A673 (cell line): Measurements from ENCODE around the gene TCEA3. TPM values are rescaled to one million over a fixed set of nuclear protein-coding genes. Genes with fewer than 3 reads are reported as not detected.

ENCODE experiments used
- BruUV-seq: library from RNA; stranded (reverse); fragments of 400-500 nt; replicated peaks from 2 replicates; lab custom pipeline; 2021; lab: Mats Ljungman, UMichigan
- CTCF ChIA-PET: fragments of 300-600 bp; sonication (Branson Sonifier 250); formaldehyde crosslinking; loops from one replicate; lab custom pipeline; 2022; ENCODE audit warnings: antibody characterized with exemption; lab: Charles Lee
- POLR2A ChIA-PET: fragments of 300-600 bp; sonication (Branson Sonifier 250); formaldehyde crosslinking; loops from one replicate; lab custom pipeline; 2022; ENCODE audit warnings: antibody characterized with exemption; ENCODE audit not compliant: low non-redundant PET; lab: Charles Lee
- DNase-seq: peaks from one replicate; pipeline ENCODE4 v3.0.0-alpha.2; 2015; ENCODE audit warnings: low spot score
- H3K27ac ChIP-seq: fragments of 200-600 bp; sonication (generic); 2 replicates; pipeline ENCODE4 v1.5.1; 2016; ENCODE audit warnings: mixed run types, low read depth, mild to moderate bottlenecking, mixed read lengths, antibody characterized with exemption, low read length; ENCODE audit not compliant: poor library complexity, severe bottlenecking
- H3K27me3 ChIP-seq: fragments of 200-600 bp; sonication (generic); replicated peaks from 2 replicates; pipeline ENCODE4 v1.6.1; 2017; ENCODE audit warnings: mixed run types, low read depth, mild to moderate bottlenecking, mixed read lengths, antibody characterized with exemption, low read length; ENCODE audit not compliant: insufficient read depth, poor library complexity
- H3K36me3 ChIP-seq: fragments of 200-600 bp; sonication (generic); 2 replicates; pipeline ENCODE4 v1.6.1; 2016; ENCODE audit warnings: mixed run types, mild to moderate bottlenecking, mixed read lengths, antibody characterized with exemption, low read length; ENCODE audit not compliant: insufficient read depth, poor library complexity, severe bottlenecking
- H3K4me1 ChIP-seq: fragments of 200-600 bp; sonication (generic); 2 replicates; pipeline ENCODE4 v1.6.1; 2017; ENCODE audit warnings: mixed run types, mild to moderate bottlenecking, mixed read lengths, antibody characterized with exemption, low read length; ENCODE audit not compliant: insufficient read depth, poor library complexity, severe bottlenecking
- H3K4me3 ChIP-seq: fragments of 200-600 bp; sonication (generic); 2 replicates; pipeline ENCODE4 v1.5.1; 2016; ENCODE audit warnings: low read depth, mixed run types, mild to moderate bottlenecking, mixed read lengths, low read length; ENCODE audit not compliant: poor library complexity, severe bottlenecking
- H3K9me3 ChIP-seq: fragments of 200-600 bp; sonication (generic); 2 replicates; pipeline ENCODE4 v1.6.1; 2016; ENCODE audit warnings: mixed run types, low read depth, mild to moderate bottlenecking, mixed read lengths, antibody characterized with exemption, low read length; ENCODE audit not compliant: poor library complexity, severe bottlenecking
- EZH2 ChIP-seq: fragments of 200-600 bp; sonication (generic); IDR thresholded peaks from 2 replicates; pipeline ENCODE4 v1.6.1; 2017; ENCODE audit warnings: borderline replicate concordance, low read depth, mild to moderate bottlenecking, mixed read lengths, antibody characterized with exemption, low read length; ENCODE audit not compliant: poor library complexity, severe bottlenecking
- intact Hi-C: fragments of 100-400 bp; cut with micrococcal nuclease; formaldehyde crosslinking; loops from one replicate; pipeline ENCODE4 v1.10.0; 2022; ENCODE audit not compliant: unreplicated experiment
- total RNA-seq: library from RNA; stranded (reverse); gene quantifications from 2 replicates; pipeline ENCODE4 v1.2.3, GENCODE V29; 2021
- TF ChIP-seq, protein P1 (sequence below): fragments of 300-800, 200-600 bp; sonication (generic); conservative IDR thresholded peaks from 2 replicates; pipeline ENCODE4 v1.5.1; 2017; ENCODE audit warnings: low read depth, mild to moderate bottlenecking, antibody characterized with exemption, low read length, moderate library complexity, mixed read lengths

TCEA3 gene
- total RNA-seq, 1 experiment from 2014 or later, result 0.99 TPM

GRCh38 chr1:23343221-23344110, 81.1 kb downstream of the TCEA3 start:
- no TSS peak for BruUV-seq
- DNase-seq, result peak; percentile 71
- POLR2A ChIA-PET, result interaction anchor here (0.6 to 0.8 kb wide), 7 partner anchors 14 to 665 kb away, joined by 3 to 14 read pairs (median 5); no protein-coding TSS in a partner anchor
- TF ChIP-seq, protein P1, sequence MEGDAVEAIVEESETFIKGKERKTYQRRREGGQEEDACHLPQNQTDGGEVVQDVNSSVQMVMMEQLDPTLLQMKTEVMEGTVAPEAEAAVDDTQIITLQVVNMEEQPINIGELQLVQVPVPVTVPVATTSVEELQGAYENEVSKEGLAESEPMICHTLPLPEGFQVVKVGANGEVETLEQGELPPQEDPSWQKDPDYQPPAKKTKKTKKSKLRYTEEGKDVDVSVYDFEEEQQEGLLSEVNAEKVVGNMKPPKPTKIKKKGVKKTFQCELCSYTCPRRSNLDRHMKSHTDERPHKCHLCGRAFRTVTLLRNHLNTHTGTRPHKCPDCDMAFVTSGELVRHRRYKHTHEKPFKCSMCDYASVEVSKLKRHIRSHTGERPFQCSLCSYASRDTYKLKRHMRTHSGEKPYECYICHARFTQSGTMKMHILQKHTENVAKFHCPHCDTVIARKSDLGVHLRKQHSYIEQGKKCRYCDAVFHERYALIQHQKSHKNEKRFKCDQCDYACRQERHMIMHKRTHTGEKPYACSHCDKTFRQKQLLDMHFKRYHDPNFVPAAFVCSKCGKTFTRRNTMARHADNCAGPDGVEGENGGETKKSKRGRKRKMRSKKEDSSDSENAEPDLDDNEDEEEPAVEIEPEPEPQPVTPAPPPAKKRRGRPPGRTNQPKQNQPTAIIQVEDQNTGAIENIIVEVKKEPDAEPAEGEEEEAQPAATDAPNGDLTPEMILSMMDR, result no peak
- TF ChIP-seq EZH2, result no peak
- intact Hi-C loops, result no loop called here
- Histone ChIP-seq H3K27me3 (no peaks in the 10 kb centered on the region), H3K36me3 (peaks cover 12% of the 10 kb centered on the region), H3K9me3 (no peaks in the 10 kb centered on the region), H3K4me3 (peak overlapping the region; percentile 70), H3K4me1 (peaks cover 23% of the 10 kb centered on the region), H3K27ac (peak overlapping the region; percentile 96)
- CTCF ChIA-PET, result interaction anchor here (1.1 kb wide), 1 partner anchor 60 kb away, joined by 4 read pairs; no protein-coding TSS in a partner anchor

- DNase-seq, result no peak
- Histone ChIP-seq H3K4me1 (peaks cover 23% of the 10 kb centered on the region), H3K27me3 (no peaks in the 10 kb centered on the region), H3K27ac (peak overlapping the region; percentile 96), H3K4me3 (peak overlapping the region; percentile 70), H3K9me3 (no peaks in the 10 kb centered on the region), H3K36me3 (peaks cover 25% of the 10 kb centered on the region)
- CTCF ChIA-PET, result no interaction called here
- POLR2A ChIA-PET, result no interaction called here
- BruUV-seq, result no TSS peak
- TF ChIP-seq, protein P1, result no peak
- no peak for TF ChIP-seq EZH2
- intact Hi-C loops, result no loop called here
Measured at GRCh38 chr1:23341931-23342692, 82.4 kb downstream of the TCEA3 start.

GRCh38 chr1:23339632-23340031, 84.9 kb downstream of the TCEA3 start:
- POLR2A ChIA-PET, result no interaction called here
- CTCF ChIA-PET, result no interaction called here
- H3K27ac ChIP-seq, result no peak overlapping the region
- H3K4me3 ChIP-seq, result no peak overlapping the region
- no peak for DNase-seq
- H3K27me3 ChIP-seq, result no peaks in the 10 kb centered on the region
- H3K36me3 ChIP-seq, result peaks cover 49% of the 10 kb centered on the region
- intact Hi-C loops, result no loop called here
- H3K9me3 ChIP-seq, result no peaks in the 10 kb centered on the region
- TF ChIP-seq EZH2, result no peak
- peaks cover 23% of the 10 kb centered on the region for H3K4me1 ChIP-seq
- BruUV-seq, result no TSS peak
